ENCODE data around the gene NFX1. TPM values are rescaled to one million over a fixed set of nuclear protein-coding genes. Genes with fewer than 3 reads are reported as not detected.

Gene NFX1
- total and polyA plus RNA-seq, 8 donors, result 11.3 to 46.9 (median 25.5) TPM

DNA sequence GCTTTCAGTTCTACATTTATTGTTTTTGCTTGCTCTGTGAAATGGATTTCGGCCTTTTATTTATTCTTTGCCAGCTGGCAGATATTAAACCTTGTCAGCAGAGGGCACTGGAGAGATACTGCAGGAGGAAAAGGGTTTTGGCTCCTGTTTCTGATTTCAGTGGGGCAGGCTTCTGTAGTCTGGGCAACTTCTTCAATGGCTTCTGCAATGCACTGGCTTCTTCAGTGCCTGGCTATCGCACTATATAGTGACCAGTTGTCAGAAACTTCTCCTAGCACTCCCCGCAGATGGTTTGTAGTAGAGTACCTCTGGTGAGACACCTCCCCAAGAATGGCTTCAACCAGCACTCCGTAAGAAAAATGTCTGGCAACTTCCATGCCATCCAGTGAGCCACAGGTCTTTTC lies 3.2 kb upstream of the NFX1 start:
- WGBS, 5 donors, result 42 to 57% (median 46%) methylated on average over 4 of the region's 4 CpGs
- peak; percentile 55 to 89 for DNase-seq
- Histone ChIP-seq H3K36me3 (peaks cover 7 to 31% (median 30%) of the 10 kb centered on the region in 4 donors), H3K4me3 (no peak overlapping the region), H3K27me3 (no peaks in the 10 kb centered on the region), H3K9me3 (no peaks in the 10 kb centered on the region), H3K4me1 (peaks cover 24 to 42% (median 35%) of the 10 kb centered on the region in 4 donors), H3K27ac (peak overlapping the region; percentile 48 to 99 (median 67))
- intact Hi-C loops (cut with DNase I; ENCODE audit: low total_unique reads), result no loop called here
- TF ChIP-seq EP300 (IDR thresholded peaks at IDR 0.05), result no peak
- no peak for TF ChIP-seq POLR2A (IDR thresholded peaks at IDR 0.05)
- TF ChIP-seq POLR2AphosphoS5 (IDR thresholded peaks at IDR 0.05), result peak in 1 of 3 donors; percentile 53
- TF ChIP-seq CTCF (IDR thresholded peaks at IDR 0.05), result peak in 5 of 7 experiments; percentile 45 to 66 (median 60)

- Histone ChIP-seq H3K4me3 (no peak overlapping the region), H3K27me3 (no peaks in the 10 kb centered on the region), H3K27ac (peak overlapping the region in 4 of 5 donors; percentile 94 to 99 (median 98)), H3K36me3 (peaks cover 4 to 30% (median 27%) of the 10 kb centered on the region in 4 donors), H3K4me1 (peaks cover 27 to 53% (median 46%) of the 10 kb centered on the region in 4 donors), H3K9me3 (no peaks in the 10 kb centered on the region)
- peak in 1 of 2 donors; percentile 30 for DNase-seq
- intact Hi-C loops (cut with DNase I; ENCODE audit: low total_unique reads), result no loop called here
- WGBS, 5 donors, result 41 to 77% (median 60%) methylated on average over 4 of the region's 4 CpGs
- TF ChIP-seq POLR2AphosphoS5 (IDR thresholded peaks at IDR 0.05) (no peak), EP300 (IDR thresholded peaks at IDR 0.05) (no peak), CTCF (IDR thresholded peaks at IDR 0.05) (no peak), POLR2A (IDR thresholded peaks at IDR 0.05) (no peak)
These were observed 2.1 kb upstream of the NFX1 start for GRCh38 chr9:33288235-33288634.

GRCh38 chr9:33288828-33289483 lies 1.4 kb upstream of the NFX1 start:
- peak overlapping the region; percentile 86 to 99 (median 98) for H3K27ac ChIP-seq
- H3K4me1 ChIP-seq, result peaks cover 27 to 60% (median 52%) of the 10 kb centered on the region in 4 donors
- peak in 1 of 2 donors; percentile 34 for DNase-seq
- peaks cover 0 to 29% (median 24%) of the 10 kb centered on the region in 4 donors for H3K36me3 ChIP-seq
- peak overlapping the region in 3 of 4 donors; percentile 61 to 84 (median 83) for H3K4me3 ChIP-seq
- no peaks in the 10 kb centered on the region for H3K9me3 ChIP-seq
- intact Hi-C loops (cut with DNase I; ENCODE audit: low total_unique reads), result no loop called here
- no peaks in the 10 kb centered on the region for H3K27me3 ChIP-seq
- WGBS, 5 donors, result 69 to 80% (median 71%) methylated on average over 6 to 14 of the region's 14 CpGs
- TF ChIP-seq POLR2A (IDR thresholded peaks at IDR 0.05), result no peak
- TF ChIP-seq CTCF (IDR thresholded peaks at IDR 0.05), result no peak
- TF ChIP-seq POLR2AphosphoS5 (IDR thresholded peaks at IDR 0.05), result no peak
- no peak for TF ChIP-seq EP300 (IDR thresholded peaks at IDR 0.05)

- peak overlapping the region; percentile 61 to 84 (median 76) for H3K4me3 ChIP-seq
- TF ChIP-seq POLR2AphosphoS5 (IDR thresholded peaks at IDR 0.05) (no peak), POLR2A (IDR thresholded peaks at IDR 0.05) (no peak), CTCF (IDR thresholded peaks at IDR 0.05) (no peak), EP300 (IDR thresholded peaks at IDR 0.05) (no peak)
- WGBS, 5 donors, result 3 to 13% (median 7%) methylated on average over 10 to 12 of the region's 12 CpGs
- H3K36me3 ChIP-seq, result peaks cover under 1 to 34% (median 24%) of the 10 kb centered on the region in 4 donors
- H3K9me3 ChIP-seq, result no peaks in the 10 kb centered on the region
- H3K4me1 ChIP-seq, result peaks cover 27 to 66% (median 54%) of the 10 kb centered on the region in 4 donors
- intact Hi-C loops (cut with DNase I; ENCODE audit: low total_unique reads), result no loop called here
- no peaks in the 10 kb centered on the region for H3K27me3 ChIP-seq
- H3K27ac ChIP-seq, result peak overlapping the region; percentile 86 to 99 (median 98)
- peak in 1 of 2 donors; percentile 66 for DNase-seq
These were observed 820 bp upstream of the NFX1 start for GRCh38 chr9:33289496-33289895.

All from stomach (tissue), 9 donors.